Measurements from ENCODE around the gene CNPY2. TPM values are rescaled to one million over a fixed set of nuclear protein-coding genes. Genes with fewer than 3 reads are reported as not detected.
A peak's percentile ranks its signal among the peaks of the same experiment; 100 is the strongest.

The CNPY2 gene
- total and polyA plus RNA-seq, 2 of the 13 experiments (the other 11 are each of a cell fraction or from before 2014, with no cell fraction given), result 285 to 356 TPM

GRCh38 chr12:56359851-56360767 lies 44.3 kb upstream of the CNPY2 start, which contains the start of gene STAT2 (continued):
- no peak for TF ChIP-seq ZNF318 (CRISPR knock-in tag; IDR thresholded peaks at IDR 0.05)
- TF ChIP-seq ZBTB21 (CRISPR knock-in tag; IDR thresholded peaks at IDR 0.05), result no peak
- no peak for TF ChIP-seq ZBTB3 (CRISPR knock-in tag; IDR thresholded peaks at IDR 0.05; ENCODE audit: borderline replicate concordance, low read depth)
- TF ChIP-seq JARID2 (CRISPR knock-in tag; IDR thresholded peaks at IDR 0.05; ENCODE audit: insufficient replicate concordance), result no peak
- no peak for TF ChIP-seq CC2D1A (CRISPR knock-in tag; IDR thresholded peaks at IDR 0.05)
- no peak; the same call in 1 of the 2 replicates for TF ChIP-seq ZNF772 (CRISPR knock-in tag; IDR thresholded peaks at IDR 0.05)
- 0 out of 2 replicates have a peak, but pooled peaks have one; percentile 15 for TF ChIP-seq ZFP1 (CRISPR knock-in tag; IDR thresholded peaks at IDR 0.05)
- TF ChIP-seq ZFY (CRISPR knock-in tag; IDR thresholded peaks at IDR 0.05), result peak; percentile 37
- TF ChIP-seq ZSCAN31 (CRISPR knock-in tag; IDR thresholded peaks at IDR 0.05; ENCODE audit: low read depth), result no peak
- no peak for TF ChIP-seq SIN3B (IDR thresholded peaks at IDR 0.05; ENCODE audit: low read length)
- no peak for TF ChIP-seq NAIF1 (CRISPR knock-in tag; IDR thresholded peaks at IDR 0.05; ENCODE audit: borderline replicate concordance)
- TF ChIP-seq SPEN (CRISPR knock-in tag; IDR thresholded peaks at IDR 0.05; ENCODE audit: low read depth), result 0 out of 2 replicates have a peak, but pooled peaks have one; percentile 50
- peak; percentile 96 for TF ChIP-seq ZBED4 (CRISPR knock-in tag; IDR thresholded peaks at IDR 0.05; ENCODE audit: borderline replicate concordance)
- TF ChIP-seq ELK4 (CRISPR knock-in tag; IDR thresholded peaks at IDR 0.05; ENCODE audit: borderline replicate concordance), result peak; percentile 76; the same call in 1 of the 2 replicates
- TF ChIP-seq HNRNPH1 (optimal IDR thresholded peaks at IDR 0.05; ENCODE audit: low read depth, low read length), result no peak

Measured in HepG2 (cell line).